ENCODE results near the gene DXO.
"Not testable (repeated sequence)": the region's sequence is repeated elsewhere in the genome, so short reads cannot be mapped to it uniquely, and the experiment has no call there.

Gene DXO

DNA sequence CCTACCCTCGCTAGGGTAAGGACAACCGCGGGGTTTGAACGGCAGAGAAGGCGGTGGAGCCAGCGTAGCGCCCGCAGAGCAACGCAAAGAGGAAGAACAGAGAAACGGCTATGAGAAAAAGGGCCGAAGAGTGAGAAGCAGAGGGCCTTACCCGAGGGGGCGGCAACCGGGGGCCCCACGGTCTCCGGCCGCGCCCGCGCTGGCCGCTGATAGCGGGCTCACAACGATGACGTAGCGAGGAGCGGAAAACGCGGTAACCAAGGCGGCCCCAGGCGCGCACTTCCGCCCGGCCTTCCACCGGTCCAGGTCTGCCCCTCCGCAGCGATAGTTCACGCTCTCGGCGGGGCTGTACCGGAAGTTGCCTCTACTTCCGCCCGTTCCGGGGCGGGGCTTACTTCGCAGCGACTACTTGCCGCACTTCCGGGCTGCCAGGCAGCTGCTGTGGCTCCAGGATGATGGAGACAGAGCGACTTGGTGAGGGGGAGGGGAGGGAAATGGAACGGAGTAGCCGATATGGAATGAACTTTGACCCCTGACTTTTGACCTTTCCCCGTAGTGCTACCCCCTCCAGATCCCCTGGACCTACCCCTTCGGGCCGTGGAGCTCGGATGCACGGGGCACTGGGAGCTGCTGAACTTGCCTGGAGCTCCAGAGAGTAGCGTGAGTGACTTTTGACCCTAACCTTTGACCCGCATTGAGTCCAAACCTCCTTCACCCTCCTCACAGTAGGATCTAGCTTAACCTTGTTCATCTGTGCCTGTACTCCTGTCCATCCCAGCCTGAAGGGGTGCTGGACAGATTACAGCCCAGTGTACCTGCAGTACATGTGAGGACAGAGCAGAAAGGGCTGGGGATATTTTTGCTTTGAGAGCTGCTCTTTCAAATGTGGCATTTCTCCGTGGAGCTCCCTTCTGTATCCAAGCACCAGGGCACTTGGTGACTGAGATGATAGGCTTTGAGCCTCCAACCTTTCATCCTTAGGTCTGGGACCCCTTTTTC lies 12.9 kb downstream of the DXO start, which contains the start of the genes NELFE and SKIC2:
TSS of gene NELFE (minus strand) at position 231 of the 999 bp plus-strand sequence. CDS start 525 bp downstream, outside the sequence.
TSS of gene SKIC2 (plus strand) at position 435 of the 999 bp plus-strand sequence. CDS start at position 453, 18 bp downstream.
- DNase-seq (ENCODE audit: low read depth in 2 of 2) = peak; percentile 96 to 97

DNA sequence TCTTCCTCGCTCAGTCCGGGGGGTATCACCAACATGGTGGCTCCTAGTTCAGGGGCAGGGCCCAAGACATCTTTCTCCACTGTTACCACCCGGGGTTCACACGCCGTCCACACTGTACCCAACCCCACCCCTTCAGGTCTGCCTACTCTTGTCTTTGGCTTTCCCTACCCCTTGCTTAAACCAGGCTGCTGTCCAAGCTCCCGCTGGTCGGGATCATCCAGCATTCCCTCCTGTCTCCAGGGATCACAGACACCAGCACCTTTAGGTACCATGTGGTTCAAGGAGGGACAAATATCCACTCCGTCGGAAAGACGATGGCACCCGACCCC lies 13.6 kb downstream of the DXO start:
- DNase-seq (ENCODE audit: low read depth in 2 of 2) = no peak

DNA sequence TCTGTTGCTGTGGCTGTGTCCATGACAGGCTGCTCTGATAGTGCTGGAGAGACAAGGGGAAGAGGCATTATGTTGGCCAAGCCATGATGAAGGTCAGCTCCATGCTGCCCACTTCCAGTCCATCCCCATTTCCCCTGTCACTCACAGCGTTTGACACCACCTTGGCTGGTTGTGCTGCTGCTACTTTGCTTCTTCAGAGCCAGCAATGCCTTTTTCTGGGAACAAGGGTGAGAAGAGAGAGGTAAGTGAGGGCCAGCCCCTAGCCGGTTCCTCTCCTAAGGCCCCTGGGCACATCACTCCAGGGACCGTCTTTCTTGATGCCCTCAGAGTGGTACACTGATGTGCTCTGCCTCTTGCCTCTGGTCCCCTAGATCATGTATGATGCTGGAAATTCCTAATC lies 15.1 kb downstream of the DXO start:
- DNase-seq (ENCODE audit: low read depth in 2 of 2) = no peak

- no peak for DNase-seq (ENCODE audit: low read depth in 2 of 2)
Observed at GRCh38 chr6:31954511-31954910, 17.4 kb downstream of the DXO start.

GRCh38 chr6:31952890-31953289 lies 19.0 kb downstream of the DXO start:
- DNase-seq (ENCODE audit: low read depth in 2 of 2) = no peak

DNA sequence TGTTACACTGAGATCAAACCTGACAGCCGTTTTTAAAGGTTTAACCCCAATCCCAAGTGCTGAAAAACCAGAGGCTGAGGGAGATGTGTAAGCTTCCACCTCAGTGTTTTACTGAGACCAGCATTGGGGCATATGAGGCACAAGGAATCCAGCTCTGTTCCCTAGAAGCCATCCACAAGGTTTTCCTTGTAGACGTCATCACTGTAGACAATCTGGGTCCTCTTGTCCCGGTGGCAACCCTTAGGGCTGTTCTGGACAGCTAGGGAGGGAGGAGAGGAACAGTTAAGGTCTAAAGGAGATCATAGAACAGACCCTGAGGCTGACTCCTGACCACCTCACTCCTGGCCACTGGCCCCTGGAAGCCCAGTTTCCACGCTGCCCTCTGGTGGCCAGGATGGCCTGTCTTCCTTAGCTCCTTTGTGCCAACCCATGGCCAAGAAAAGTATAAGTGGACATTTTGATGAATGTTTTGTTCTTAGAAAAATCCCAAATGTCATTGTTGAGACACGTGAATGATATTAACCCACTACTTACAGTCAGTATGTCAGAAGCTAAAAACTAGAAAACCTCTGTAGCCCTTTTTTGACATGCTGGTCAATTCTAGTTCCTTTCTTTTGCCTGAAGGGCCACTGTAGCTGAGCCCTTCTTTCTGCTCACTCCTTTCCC lies 19.7 kb downstream of the DXO start:
- no peak for DNase-seq (ENCODE audit: low read depth in 2 of 2)

- DNase-seq (ENCODE audit: low read depth in 2 of 2) = no peak
Observed at GRCh38 chr6:31949926-31950548, 21.9 kb downstream of the DXO start.

GRCh38 chr6:31948753-31949413 lies 23.1 kb downstream of the DXO start:
- DNase-seq (ENCODE audit: low read depth in 2 of 2) = no peak

DNA sequence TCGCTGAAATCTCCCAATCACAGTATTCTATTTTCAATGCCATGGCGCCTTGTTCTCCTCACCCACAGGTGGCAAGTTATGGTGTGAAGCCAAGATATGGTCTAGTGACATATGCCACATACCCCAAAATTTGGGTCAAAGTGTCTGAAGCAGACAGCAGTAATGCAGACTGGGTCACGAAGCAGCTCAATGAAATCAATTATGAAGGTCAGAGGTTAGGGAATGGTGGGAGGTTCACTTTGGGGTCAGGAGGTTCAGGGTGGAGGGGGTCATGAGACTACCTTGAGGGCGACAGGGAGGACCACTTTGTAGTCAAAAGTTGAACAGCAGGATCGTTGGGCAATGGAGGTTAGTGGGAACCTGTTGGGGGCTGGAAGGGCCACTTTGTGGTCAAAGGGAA lies 23.6 kb downstream of the DXO start:
- no peak for DNase-seq (ENCODE audit: low read depth in 2 of 2)

GRCh38 chr6:31947864-31948263 lies 24.1 kb downstream of the DXO start:
- no peak for DNase-seq (ENCODE audit: low read depth in 2 of 2)

DNA sequence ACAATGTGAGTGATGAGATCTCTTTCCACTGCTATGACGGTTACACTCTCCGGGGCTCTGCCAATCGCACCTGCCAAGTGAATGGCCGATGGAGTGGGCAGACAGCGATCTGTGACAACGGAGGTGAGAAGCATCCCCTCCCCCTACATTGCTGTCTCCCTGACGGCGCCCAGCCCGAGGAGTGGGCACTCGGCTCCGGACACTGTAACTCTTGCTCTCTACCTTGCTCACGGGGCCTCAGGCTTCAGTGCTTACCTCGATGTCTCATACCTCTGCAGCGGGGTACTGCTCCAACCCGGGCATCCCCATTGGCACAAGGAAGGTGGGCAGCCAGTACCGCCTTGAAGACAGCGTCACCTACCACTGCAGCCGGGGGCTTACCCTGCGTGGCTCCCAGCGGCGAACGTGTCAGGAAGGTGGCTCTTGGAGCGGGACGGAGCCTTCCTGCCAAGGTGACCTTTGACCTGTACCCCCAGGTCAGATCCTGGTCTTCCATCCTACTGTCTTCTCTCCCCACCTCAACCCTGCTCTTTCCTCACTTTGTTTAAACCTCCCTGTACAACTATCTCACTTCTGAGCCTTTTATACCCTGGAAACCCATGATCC lies 24.8 kb downstream of the DXO start:
- DNase-seq (ENCODE audit: low read depth in 2 of 2) = no peak

GRCh38 chr6:31946370-31946885 lies 25.5 kb downstream of the DXO start:
- DNase-seq (ENCODE audit: low read depth in 2 of 2) = no peak

DNA sequence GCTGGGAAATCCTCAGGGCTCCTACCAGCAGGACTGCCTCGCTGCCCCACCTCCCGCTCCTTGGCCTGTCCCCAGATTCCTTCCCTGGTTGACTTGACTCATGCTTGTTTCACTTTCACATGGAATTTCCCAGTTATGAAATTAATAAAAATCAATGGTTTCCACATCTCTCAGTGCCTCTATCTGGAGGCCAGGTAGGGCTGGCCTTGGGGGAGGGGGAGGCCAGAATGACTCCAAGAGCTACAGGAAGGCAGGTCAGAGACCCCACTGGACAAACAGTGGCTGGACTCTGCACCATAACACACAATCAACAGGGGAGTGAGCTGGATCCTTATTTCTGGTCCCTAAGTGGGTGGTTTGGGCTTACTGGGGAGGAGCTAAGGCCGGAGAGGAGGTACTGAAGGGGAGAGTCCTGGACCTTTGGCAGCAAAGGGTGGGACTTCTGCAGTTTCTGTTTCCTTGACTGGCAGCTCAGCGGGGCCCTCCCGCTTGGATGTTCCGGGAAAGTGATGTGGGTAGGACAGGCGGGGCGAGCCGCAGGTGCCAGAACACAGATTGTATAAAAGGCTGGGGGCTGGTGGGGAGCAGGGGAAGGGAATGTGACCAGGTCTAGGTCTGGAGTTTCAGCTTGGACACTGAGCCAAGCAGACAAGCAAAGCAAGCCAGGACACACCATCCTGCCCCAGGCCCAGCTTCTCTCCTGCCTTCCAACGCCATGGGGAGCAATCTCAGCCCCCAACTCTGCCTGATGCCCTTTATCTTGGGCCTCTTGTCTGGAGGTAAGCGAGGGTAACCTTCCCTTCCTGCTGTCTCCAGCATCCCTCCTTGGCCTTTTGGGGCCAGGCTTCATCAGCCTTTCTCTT lies 26.2 kb downstream of the DXO start, which contains the start of gene CFB:
TSS of gene CFB (plus strand) at position 589 of the 863 bp plus-strand sequence. CDS start at position 716, 127 bp downstream.
- no peak for DNase-seq (ENCODE audit: low read depth in 2 of 2)

DNA sequence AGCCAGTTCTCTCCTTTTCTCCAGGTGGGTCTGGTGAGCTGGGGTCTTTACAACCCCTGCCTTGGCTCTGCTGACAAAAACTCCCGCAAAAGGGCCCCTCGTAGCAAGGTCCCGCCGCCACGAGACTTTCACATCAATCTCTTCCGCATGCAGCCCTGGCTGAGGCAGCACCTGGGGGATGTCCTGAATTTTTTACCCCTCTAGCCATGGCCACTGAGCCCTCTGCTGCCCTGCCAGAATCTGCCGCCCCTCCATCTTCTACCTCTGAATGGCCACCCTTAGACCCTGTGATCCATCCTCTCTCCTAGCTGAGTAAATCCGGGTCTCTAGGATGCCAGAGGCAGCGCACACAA lies 26.8 kb downstream of the DXO start:
- DNase-seq (ENCODE audit: low read depth in 2 of 2) = no peak

- DNase-seq (ENCODE audit: low read depth in 2 of 2) = no peak
Observed at GRCh38 chr6:31943742-31944141, 28.2 kb downstream of the DXO start.

- DNase-seq (ENCODE audit: low read depth in 2 of 2) = no peak
Observed at GRCh38 chr6:31940256-31940664, 31.7 kb downstream of the DXO start.

GRCh38 chr6:31935823-31936222 lies 36.1 kb downstream of the DXO start:
- DNase-seq (ENCODE audit: low read depth in 2 of 2) = no peak

GRCh38 chr6:31935021-31935420 lies 36.9 kb downstream of the DXO start:
- DNase-seq (ENCODE audit: low read depth in 2 of 2) = no peak

- DNase-seq (ENCODE audit: low read depth in 2 of 2) = no peak
Observed at GRCh38 chr6:31933537-31933936, 38.4 kb downstream of the DXO start.

DNA sequence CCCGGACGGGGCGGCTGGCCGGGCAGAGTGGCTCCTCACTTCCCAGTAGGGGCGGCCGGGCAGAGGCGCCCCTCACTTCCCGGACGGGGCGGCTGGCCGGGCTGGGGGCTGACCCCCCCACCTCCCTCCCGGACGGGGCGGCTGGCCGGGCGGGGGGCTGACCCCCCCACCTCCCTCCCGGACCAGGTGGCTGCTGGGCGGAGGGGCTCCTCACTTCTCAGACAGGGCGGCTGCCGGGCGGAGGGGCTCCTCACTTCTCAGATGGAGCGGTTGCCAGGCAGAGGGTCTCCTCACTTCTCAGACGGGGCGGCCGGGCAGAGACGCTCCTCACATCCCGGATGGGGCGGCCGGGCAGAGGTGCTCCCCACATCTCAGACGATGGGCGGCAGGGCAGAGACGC lies 39.8 kb downstream of the DXO start:
- not testable (repeated sequence) for DNase-seq (ENCODE audit: low read depth in 2 of 2)
